Bronchial epithelial cell (primary cell): ENCODE data around the gene HDHD3. TPM values are rescaled to one million over a fixed set of nuclear protein-coding genes. Genes with fewer than 3 reads are reported as not detected.

ENCODE experiments used
- DNase-seq: peaks from one replicate; pipeline ENCODE4 v3.0.0-alpha.2; 2010; ENCODE audit warnings: low read depth
- FAIRE-seq: peaks from 2 replicates; lab custom pipeline; 2011; peaks lifted over from hg19 to GRCh38; lab: Jason Lieb, UNC
- H3K27me3 ChIP-seq: 2 replicates; pipeline ENCODE4 v1.5.1; 2011; ENCODE audit warnings: low read length; ENCODE audit not compliant: control insufficient read depth, insufficient read depth
- H3K36me3 ChIP-seq: 2 replicates; pipeline ENCODE4 v1.5.1; 2011; ENCODE audit warnings: low read length; ENCODE audit not compliant: control insufficient read depth, insufficient read depth
- H3K4me3 ChIP-seq: 2 replicates; pipeline ENCODE4 v1.5.1; 2011; ENCODE audit warnings: mild to moderate bottlenecking, low read depth, low read length, control low read depth
- CTCF ChIP-seq: IDR thresholded peaks from 2 replicates; pipeline ENCODE4 v1.5.1; 2011; ENCODE audit warnings: mild to moderate bottlenecking, moderate library complexity, low read length, control low read depth, inconsistent platforms; ENCODE audit not compliant: insufficient read depth, severe bottlenecking
- total RNA-seq: library from RNA; depleted of rRNA; stranded (reverse); fragments of >200 nt; gene quantifications from 2 replicates; pipeline ENCODE4 v1.2.1, GENCODE V29; 2014

Gene HDHD3
- total RNA-seq, 1 donor from 2014 or later, result 14.5 TPM

GRCh38 chr9:113393281-113393680, 16.5 kb upstream of the HDHD3 start:
- no peaks in the 10 kb centered on the region for H3K27me3 ChIP-seq
- FAIRE-seq, result no peak
- H3K36me3 ChIP-seq, result peaks cover 13% of the 10 kb centered on the region
- H3K4me3 ChIP-seq, result no peak overlapping the region
- DNase-seq, result no peak
- TF ChIP-seq CTCF, result no peak

- TF ChIP-seq CTCF, result no peak
- no peak for DNase-seq
- peaks cover 15% of the 10 kb centered on the region for H3K36me3 ChIP-seq
These were observed 15.1 kb upstream of the HDHD3 start for GRCh38 chr9:113391917-113392316.

GRCh38 chr9:113390192-113390960, 13.6 kb upstream of the HDHD3 start:
- FAIRE-seq (no peak), DNase-seq (no peak)
- no peak overlapping the region for H3K4me3 ChIP-seq
- peaks cover 15% of the 10 kb centered on the region for H3K36me3 ChIP-seq
- no peak for TF ChIP-seq CTCF
- H3K27me3 ChIP-seq, result no peaks in the 10 kb centered on the region

More at GRCh38 chr9:113391917-113392316, 15.1 kb upstream of the HDHD3 start:
- H3K27me3 ChIP-seq, result no peaks in the 10 kb centered on the region
- FAIRE-seq, result no peak
- H3K4me3 ChIP-seq, result no peak overlapping the region

- no peaks in the 10 kb centered on the region for H3K27me3 ChIP-seq
- H3K4me3 ChIP-seq, result no peak overlapping the region
- peaks cover 15% of the 10 kb centered on the region for H3K36me3 ChIP-seq
- DNase-seq (no peak), FAIRE-seq (no peak)
- TF ChIP-seq CTCF, result no peak
These were observed 12.7 kb upstream of the HDHD3 start for GRCh38 chr9:113389451-113389850.

GRCh38 chr9:113388833-113389232, 12.0 kb upstream of the HDHD3 start:
- no peak for TF ChIP-seq CTCF
- Histone ChIP-seq H3K36me3 (peaks cover 15% of the 10 kb centered on the region), H3K27me3 (no peaks in the 10 kb centered on the region), H3K4me3 (no peak overlapping the region)
- no peak for FAIRE-seq
- no peak for DNase-seq
